ENCODE data around the gene CNN3. TPM values are rescaled to one million over a fixed set of nuclear protein-coding genes. Genes with fewer than 3 reads are reported as not detected.

The CNN3 gene
- total and polyA plus RNA-seq, 8 donors = 70.0 to 353 (median 133) TPM

DNA sequence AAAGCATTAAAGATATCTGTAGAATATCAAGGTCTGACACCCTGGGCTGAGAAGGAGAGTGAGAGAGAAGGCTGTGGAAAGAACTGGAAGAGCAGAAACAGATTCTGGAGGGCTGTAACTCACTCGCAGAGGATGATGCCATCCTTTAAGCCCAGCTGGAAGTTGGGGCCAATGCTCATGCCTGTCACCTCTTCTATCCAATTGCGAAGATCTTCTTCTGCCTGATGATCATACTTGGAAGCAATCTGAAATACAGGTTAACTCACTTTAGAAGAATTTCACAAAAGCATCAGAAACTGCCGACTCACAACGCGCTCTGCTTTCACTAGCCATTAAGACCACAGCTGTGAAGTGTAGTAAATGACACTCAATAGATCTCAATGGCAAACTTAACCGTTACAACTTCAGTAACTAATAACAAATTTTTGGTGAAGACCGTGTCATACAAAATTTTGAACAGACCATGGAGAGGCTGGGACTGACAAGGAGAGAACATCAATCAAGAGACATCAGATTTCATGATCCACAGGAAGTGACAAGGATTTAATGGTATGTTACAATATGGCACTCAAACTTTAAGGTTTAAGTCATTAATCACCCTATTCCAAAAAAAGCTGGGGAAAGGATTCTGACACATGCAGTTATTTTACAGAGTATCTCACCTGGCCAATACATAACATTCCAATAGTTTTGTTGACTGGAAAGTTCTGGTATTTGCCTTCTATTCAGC, 23.5 kb downstream of the CNN3 start:
- no peak for DNase-seq
- peaks cover 8 to 84% (median 55%) of the 10 kb centered on the region in 4 donors for H3K4me1 ChIP-seq
- TF ChIP-seq POLR2A (IDR thresholded peaks at IDR 0.05) (no peak), EP300 (IDR thresholded peaks at IDR 0.05) (no peak), POLR2AphosphoS5 (IDR thresholded peaks at IDR 0.05) (no peak), CTCF (IDR thresholded peaks at IDR 0.05) (no peak)
- H3K4me3 ChIP-seq = no peak overlapping the region
- H3K9me3 ChIP-seq = no peaks in the 10 kb centered on the region
- H3K27me3 ChIP-seq = no peaks in the 10 kb centered on the region
- intact Hi-C loops (cut with DNase I; ENCODE audit: low total_unique reads) = no loop called here
- WGBS, 5 donors = 74 to 91% (median 90%) methylated on average over 7 of the region's 7 CpGs
- peaks cover 13 to 58% (median 37%) of the 10 kb centered on the region in 4 donors for H3K36me3 ChIP-seq
- H3K27ac ChIP-seq = peak overlapping the region in 2 of 5 donors; percentile 34 to 67

- 80 to 93% (median 85%) methylated on average over 4 of the region's 4 CpGs for WGBS, 5 donors
- peak overlapping the region in 1 of 5 donors; percentile 67 for H3K27ac ChIP-seq
- H3K27me3 ChIP-seq = no peaks in the 10 kb centered on the region
- TF ChIP-seq POLR2A (IDR thresholded peaks at IDR 0.05) (no peak), EP300 (IDR thresholded peaks at IDR 0.05) (no peak), CTCF (IDR thresholded peaks at IDR 0.05) (no peak), POLR2AphosphoS5 (IDR thresholded peaks at IDR 0.05) (no peak)
- intact Hi-C loops (cut with DNase I; ENCODE audit: low total_unique reads) = no loop called here
- peaks cover 24 to 63% (median 52%) of the 10 kb centered on the region in 4 donors for H3K36me3 ChIP-seq
- no peak for DNase-seq
- H3K4me3 ChIP-seq = no peak overlapping the region
- H3K9me3 ChIP-seq = no peaks in the 10 kb centered on the region
- peaks cover 4 to 83% (median 51%) of the 10 kb centered on the region in 4 donors for H3K4me1 ChIP-seq
Observed at GRCh38 chr1:94901841-94902240, 25.1 kb downstream of the CNN3 start.

GRCh38 chr1:94899756-94900155, 27.2 kb downstream of the CNN3 start:
- Histone ChIP-seq H3K36me3 (peaks cover 25 to 84% (median 72%) of the 10 kb centered on the region in 4 donors), H3K4me3 (no peak overlapping the region), H3K4me1 (peaks cover 0 to 71% (median 46%) of the 10 kb centered on the region in 4 donors), H3K9me3 (no peaks in the 10 kb centered on the region), H3K27ac (peak overlapping the region in 3 of 5 donors; percentile 11 to 65 (median 25)), H3K27me3 (no peaks in the 10 kb centered on the region)
- no peak for DNase-seq
- intact Hi-C loops (cut with DNase I; ENCODE audit: low total_unique reads) = no loop called here
- 48 to 74% (median 67%) methylated on average over 1 of the region's 1 CpG for WGBS, 5 donors
- TF ChIP-seq EP300 (IDR thresholded peaks at IDR 0.05) (no peak), POLR2AphosphoS5 (IDR thresholded peaks at IDR 0.05) (no peak), CTCF (IDR thresholded peaks at IDR 0.05) (no peak), POLR2A (IDR thresholded peaks at IDR 0.05) (no peak)

DNA sequence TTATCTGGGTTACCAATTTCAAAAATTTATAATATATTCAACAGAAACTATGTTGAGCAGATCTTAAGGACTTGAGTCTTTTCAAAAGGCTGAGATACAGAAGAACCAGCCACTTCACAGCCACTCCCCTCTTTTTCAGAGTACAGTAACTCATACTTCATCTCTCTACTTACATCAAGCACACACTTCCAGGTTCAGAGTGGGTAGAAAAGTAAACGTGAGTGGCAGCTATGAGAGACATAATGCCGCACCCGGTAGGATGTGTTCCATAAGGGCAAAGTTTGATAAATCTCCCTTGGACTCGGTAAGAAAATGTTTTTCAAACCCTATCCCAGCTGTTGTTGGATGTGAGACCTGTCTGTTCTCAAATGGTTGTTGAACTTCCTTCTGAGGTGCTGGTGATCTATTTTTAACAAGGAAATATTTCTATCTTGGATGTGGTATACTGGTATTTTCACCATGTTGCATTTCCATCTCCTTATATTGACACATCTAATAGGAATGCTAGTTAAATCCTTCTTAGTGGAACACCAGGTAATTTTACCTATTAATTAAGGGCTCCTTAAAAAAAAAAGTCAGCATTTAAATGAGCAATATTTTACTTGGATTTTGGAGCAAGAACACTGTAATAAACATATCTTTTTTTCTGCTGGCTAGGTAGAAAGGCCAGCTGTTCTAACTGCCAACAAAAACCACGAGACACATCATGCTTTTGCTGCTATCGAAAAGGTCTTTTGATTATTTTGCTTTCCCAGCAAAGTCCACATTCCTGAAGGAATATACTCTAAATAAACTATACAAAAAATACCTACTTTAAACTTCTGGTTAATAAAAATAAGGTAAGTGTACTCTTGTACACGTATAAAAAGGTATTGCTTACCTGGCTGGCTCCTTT, 28.2 kb downstream of the CNN3 start:
- TF ChIP-seq POLR2A (IDR thresholded peaks at IDR 0.05) (no peak), POLR2AphosphoS5 (IDR thresholded peaks at IDR 0.05) (no peak), EP300 (IDR thresholded peaks at IDR 0.05) (no peak), CTCF (IDR thresholded peaks at IDR 0.05) (no peak)
- no peaks in the 10 kb centered on the region for H3K27me3 ChIP-seq
- H3K27ac ChIP-seq = peak overlapping the region in 2 of 5 donors; percentile 11 to 65
- intact Hi-C loops (cut with DNase I; ENCODE audit: low total_unique reads) = no loop called here
- peaks cover 0 to 63% (median 40%) of the 10 kb centered on the region in 4 donors for H3K4me1 ChIP-seq
- H3K9me3 ChIP-seq = no peaks in the 10 kb centered on the region
- DNase-seq = no peak
- H3K36me3 ChIP-seq = peaks cover 25 to 94% (median 78%) of the 10 kb centered on the region in 4 donors
- 41 to 65% (median 49%) methylated on average over 7 of the region's 7 CpGs for WGBS, 5 donors
- H3K4me3 ChIP-seq = no peak overlapping the region
